ENCODE results near the gene WDTC1.
A peak's percentile ranks its signal among the peaks of the same experiment; 100 is the strongest.

WDTC1 gene

DNA sequence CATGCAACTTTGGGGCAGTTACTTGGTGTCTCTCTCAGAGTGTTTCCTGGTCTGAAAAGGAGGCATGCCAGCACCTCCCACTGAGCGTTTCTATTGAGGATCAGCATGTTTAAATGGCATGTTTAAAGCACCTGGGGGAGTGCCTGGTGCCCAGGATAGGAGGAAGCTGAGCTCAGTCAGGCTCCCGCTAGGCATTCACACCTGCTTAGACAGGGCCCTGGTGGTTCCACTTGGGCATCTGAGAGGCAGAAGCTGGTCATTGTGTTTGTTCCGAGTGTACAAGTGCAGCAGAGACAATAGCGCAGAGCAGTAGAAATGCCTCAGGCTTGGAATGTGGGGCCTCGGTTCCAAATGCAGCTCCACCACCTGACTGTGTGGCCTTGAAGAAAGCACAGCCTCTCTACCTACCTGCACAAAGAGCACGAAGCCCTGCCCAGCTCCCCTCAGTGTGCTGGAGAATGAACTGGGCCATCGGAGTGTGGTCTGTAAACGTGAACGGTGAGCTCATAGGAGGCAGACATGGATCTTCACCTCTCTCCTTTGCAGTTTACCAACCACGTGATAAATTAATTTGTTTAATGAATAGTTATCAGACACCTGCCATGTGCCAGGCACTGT is 67.3 kb downstream of the WDTC1 start:
- DNase-seq (ENCODE audit: low read depth in 2 of 2): no peak

DNA sequence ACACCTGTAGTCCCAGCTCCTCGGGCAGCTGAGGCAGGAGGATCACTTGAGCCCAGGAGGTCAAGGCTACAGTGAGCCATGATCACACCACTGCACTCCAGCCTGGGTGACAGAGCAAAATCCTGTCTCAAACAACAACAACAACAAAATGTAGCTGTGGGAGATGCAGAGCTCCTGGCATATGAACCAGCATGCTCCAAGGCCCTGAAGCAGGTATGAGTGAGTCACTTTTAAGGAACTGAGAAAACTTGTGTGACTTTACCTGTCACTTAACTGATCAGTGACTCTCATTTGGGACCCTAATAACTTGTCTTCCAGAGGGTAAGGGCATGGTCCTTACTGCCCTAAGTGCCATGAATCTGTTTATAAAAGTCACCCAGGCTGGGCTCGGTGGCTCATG is 68.2 kb downstream of the WDTC1 start:
- no peak for DNase-seq (ENCODE audit: low read depth in 2 of 2)

DNA sequence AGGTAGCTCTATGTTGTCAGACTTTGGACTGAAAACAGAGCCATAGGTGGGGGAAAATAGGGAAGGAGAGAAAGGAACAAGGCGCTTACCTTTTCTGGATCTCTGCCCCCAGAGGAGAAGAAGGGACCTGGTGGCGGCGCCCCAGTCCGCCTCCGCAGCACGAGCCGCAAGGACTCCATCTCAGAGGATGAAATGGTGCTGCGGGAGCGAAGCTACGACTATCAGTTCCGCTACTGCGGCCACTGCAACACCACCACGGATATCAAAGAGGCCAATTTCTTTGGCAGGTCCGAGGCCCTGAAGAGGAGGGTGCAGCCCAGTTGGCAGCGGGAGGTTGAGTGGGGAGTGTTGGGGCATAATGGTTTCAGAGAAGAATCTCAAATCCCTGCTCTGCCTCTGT is 69.1 kb downstream of the WDTC1 start:
- no peak for DNase-seq (ENCODE audit: low read depth in 2 of 2)

DNA sequence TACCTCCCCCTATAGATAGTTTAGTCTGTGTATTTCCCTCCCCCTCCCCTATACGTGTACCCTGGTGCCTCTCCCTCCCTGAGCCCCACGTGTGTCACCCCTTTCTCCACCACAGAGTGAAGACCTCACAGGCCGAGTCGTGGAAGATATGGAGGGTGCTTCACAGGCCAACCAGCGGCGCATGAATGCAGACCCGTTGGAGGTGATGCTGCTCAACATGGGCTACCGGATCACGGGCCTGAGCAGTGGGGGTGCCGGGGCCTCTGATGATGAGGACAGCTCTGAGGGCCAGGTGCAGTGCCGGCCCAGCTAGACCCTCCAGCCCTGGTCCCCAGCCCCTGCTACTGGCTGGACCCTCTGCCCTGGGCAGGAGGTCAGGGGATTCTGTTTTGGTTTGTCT is 71.6 kb downstream of the WDTC1 start:
- DNase-seq (ENCODE audit: low read depth in 2 of 2): no peak

DNA sequence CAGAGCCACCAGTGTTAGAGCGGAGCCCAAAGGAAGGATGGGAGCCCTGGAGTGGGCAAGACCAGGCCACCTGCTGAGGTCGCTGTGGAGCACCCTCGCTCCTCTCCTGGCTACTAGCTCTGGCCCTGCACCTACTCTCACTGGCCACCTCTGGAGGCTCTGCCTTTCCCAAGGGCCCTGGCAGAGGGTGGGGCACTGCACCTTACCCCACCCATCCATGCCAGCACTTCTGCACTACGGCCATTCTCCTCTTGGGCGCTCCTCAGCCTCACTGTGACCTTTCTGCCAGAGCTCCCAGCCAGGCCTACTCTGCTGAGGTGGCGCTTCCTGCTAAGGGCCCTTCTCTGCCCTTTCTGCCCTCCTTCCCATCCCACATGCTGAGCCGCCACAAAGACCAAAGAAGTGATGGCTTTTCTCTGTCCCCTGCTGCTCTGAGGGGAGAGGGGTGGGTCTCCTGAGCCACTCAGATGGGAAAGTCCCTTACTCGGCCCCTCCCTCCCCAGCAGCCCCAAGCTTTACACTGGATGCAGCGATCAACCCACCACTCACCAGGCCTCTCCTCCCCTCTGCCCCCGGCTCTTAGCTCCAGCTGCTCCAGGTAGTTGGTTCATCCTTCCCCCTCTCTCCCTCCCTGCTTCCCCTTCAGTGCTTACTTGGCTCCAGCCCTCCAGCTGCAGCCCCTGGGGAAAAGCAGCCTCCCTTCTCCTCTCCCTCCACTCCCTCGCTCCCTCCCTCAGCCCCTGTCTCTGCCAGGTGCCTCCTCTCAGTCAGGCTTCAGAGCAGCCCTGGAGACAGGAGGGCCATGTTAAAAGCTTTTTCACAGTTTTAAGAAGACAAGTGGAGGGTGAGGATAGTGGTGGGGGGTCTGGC is 72.7 kb downstream of the WDTC1 start:
- no peak for DNase-seq (ENCODE audit: low read depth in 2 of 2)

DNA sequence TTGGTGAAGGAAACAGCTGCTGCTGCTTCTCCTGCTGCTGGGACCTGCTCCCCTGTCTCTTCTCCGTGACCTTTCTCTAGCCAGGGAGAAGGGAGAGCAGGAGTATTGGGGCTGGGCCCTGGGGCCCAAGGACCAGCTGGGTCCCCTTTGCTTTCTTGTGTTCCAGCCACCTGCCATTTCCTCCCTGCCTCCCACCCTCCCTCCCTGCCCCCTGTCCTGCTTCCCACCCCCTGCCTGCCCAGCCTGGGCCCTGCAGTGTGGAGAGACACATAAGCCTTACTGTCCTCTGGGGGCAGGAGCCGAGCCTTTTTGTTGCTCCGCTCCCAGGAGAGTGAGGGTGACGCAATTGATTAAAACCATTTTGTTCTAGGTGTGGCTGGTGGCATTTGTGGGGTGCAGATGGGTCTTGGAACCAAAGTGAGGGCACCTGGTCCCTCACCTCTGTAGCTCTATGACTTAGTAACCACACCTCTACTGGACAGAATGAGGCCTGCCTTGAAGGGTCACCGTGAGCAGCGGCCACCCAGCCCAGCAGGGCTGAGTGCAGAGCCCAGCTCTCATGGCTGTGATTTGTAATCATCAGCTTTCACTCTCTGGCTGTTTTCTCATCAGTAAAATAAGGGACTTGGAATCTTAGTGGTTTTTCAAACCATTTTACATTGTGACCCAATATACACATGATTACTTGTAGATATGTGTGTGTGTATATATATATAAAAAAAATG is 73.6 kb downstream of the WDTC1 start:
- no peak for DNase-seq (ENCODE audit: low read depth in 2 of 2)

DNA sequence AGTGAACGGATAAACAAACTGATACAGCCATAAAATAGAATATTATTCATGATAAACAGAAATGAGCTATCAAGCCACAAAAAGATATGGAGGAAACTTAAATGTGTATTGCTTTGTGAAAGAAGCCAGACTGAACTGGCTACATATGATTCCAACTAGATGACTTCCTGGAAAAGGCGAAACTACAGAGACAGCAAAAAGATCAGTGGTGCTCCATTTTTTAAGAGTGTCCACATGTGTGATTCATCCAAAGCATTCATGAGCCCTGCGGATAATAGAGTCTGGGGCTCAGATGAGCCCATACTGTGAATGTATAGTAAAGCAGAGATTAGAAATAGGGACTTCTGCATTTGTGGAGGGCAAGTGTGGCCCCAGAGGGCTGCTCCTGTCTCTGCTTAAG is 79.7 kb downstream of the WDTC1 start:
- DNase-seq (ENCODE audit: low read depth in 2 of 2): no peak

DNA sequence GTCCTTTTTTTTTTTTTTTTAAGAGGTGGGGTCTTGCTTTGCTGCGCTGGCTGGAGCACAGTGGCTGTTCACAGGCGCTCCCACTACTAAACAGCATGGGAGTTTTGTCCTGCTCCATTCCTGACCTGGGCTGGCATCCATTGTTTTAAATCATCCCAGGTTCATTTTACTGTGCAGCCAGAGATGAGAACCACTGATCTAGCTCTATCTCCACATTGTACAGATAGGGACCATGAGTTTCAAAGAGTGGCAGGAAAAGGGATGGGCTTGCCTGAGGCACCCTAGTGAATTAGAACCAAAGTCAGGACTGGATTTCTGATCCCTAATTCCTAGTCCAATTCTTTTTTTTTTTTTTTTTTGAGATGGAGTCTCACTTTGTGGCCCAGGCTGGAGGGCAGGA is 80.3 kb downstream of the WDTC1 start:
- no peak for DNase-seq (ENCODE audit: low read depth in 2 of 2)

DNA sequence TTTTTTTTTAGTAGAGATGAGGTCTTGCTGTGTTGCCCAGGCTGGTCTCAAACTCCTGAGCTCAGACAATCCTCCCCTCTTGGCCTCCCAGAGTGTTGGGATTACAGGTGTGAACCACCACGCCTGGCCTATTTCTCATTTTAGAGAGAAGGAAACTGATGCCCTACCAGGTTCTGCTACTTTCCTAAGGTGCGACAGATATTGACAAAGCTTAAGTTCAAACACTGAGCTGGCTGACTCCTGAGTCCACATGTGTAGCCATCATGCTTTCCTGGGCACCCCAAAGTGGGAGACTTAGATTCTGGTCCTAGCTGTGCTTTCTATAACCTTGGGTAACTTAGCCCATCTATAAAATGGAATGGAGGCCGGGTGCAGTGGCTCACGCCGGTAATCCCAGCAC is 82.4 kb downstream of the WDTC1 start:
- DNase-seq (ENCODE audit: low read depth in 2 of 2): no peak

DNA sequence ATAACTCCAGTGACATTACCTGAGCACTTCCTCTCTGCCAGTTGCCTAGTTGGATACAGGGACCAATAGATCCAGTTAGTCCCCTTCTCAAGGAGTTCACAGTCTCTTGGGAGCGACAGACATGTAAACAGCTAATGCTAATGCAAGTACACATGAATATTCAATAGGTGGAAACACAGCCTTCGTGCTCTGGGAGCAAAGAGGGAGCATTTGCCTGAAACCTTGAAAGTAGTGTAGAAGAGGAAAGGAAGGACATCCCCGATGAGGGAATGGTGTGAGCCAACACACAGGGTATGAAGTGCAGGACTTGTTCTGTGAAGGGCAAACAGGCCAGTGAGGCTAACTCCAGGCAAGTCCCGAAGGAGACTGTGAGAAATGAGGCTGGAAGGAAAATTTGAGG is 83.7 kb downstream of the WDTC1 start:
- no peak for DNase-seq (ENCODE audit: low read depth in 2 of 2)

DNA sequence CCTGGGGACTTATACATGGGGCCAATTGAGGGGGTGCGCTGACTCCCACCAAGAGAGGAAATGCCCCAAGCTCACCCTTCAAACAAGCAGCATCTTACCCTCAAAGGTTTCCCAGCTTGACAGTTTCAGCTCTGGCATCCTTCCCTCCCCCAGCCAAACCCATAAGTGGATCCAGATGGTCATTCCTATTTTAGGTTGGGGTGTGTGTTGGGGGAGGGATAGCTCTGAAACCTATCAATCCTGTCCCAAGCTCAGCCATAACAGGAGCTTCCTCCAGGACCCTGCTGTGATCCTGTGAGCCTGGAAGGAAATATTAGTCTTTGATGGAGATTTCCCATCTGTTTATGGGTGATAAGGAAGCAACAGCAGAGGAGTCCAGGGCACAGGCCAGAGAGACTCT is 84.2 kb downstream of the WDTC1 start:
- peak; percentile 67 for DNase-seq (ENCODE audit: low read depth in 2 of 2)

DNA sequence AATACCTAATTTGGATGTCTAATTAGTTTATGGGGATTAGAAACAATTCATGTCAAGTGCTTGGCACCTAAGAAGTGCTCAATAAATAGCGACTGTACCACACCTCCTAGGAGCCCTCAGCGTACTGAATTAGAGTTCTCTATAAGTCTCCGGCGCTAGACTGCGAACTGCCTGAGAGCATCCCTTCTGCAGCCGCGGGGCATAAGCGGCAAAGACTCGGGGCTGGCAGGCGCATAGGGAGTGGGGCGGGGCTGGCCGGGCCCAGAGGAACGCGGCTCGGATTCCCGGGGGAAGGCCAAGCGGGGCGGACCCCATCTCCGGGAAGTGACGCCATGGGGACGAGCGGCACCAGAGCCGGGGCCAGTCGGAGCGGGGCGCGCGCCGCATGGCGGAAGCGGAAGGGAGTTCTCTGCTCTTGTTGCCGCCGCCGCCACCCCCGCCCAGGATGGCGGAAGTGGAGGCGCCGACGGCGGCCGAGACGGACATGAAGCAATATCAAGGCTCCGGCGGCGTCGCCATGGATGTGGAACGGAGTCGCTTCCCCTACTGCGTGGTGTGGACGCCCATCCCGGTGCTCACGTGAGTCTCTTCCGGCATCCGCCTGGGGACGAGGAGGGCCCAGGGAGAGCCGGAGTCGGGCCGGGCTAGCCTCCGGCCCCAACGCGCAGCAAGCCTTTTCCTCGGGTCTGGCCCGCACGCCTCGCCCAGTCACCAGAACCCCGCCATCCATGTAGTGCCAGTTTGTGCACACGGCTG is 87.6 kb downstream of the WDTC1 start, which contains the start of gene TMEM222:
TSS of gene TMEM222 (plus strand) at position 351 of the 756 bp plus-strand sequence. CDS start at position 386, 35 bp downstream.
- DNase-seq (ENCODE audit: low read depth in 2 of 2): peak; percentile 90 to 94

DNA sequence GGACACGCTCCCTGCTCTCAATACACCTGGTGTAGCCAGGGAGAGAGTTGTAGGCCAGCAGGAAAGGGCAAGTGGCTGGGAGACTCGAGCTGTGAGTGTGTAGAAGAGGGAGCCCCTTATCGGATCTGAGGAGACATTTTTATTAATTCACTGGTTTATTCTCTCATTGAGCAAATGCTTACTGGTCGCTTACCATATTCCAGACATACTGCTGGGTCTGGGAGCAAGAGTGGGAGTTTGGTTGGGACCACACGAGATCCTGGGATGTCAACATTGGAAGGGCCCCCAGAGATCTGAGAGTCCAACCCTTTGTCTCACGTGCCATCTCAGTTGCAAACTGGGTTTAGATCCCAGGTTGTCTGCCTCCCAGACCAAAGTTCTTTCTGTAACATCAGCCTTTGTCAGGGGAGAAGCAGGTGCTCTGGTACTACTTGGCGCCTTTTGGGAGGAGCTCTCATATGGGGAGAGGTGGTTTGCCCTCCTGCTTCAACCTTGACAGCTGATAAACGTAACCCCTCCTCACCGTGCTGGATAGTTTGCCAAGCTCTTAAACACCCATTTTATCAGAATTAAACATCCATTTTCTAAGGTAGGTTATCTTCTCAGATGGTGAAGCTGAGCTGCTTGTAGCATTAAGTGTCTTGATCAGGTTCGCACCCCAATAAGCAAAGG is 88.3 kb downstream of the WDTC1 start:
- no peak for DNase-seq (ENCODE audit: low read depth in 2 of 2)

DNA sequence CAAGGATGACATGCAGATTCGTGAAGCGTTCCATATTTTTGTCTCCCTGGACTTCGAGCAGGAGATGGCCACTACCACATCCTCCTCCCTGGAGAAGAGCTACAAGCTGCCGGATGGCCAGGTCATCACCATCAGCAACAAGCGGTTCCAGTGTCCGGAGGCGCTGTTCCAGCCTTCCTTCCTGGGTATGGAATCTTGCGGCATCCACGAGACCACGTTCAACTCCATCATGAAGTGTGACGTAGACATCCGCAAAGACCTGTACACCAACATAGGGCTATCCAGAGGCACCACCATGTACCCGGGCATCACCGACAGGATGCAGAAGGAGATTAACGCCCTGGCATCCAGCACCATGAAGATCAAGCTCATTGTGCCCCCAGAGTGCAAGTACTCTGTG is 90.9 kb downstream of the WDTC1 start:
- no peak for DNase-seq (ENCODE audit: low read depth in 2 of 2)

DNA sequence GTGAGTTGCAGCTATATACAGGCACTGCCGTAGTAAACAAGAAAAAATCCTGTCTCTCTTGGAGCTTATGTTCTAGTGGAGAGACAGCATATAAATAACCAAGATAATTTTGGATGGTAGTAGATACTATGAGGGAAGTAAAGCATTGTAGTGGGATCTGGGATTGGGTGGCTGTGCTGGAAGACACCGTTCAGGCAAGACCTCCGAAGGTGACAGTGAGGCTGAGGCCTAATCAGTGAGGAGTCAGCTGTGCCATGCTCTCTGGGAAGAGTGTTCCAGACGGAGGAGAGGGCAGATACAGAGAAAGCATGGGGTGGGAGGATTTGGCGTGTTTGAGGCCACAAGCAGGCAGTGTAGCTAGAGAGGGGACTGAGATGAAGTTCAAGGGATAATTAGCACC is 93.5 kb downstream of the WDTC1 start:
- DNase-seq (ENCODE audit: low read depth in 2 of 2): no peak

DNA sequence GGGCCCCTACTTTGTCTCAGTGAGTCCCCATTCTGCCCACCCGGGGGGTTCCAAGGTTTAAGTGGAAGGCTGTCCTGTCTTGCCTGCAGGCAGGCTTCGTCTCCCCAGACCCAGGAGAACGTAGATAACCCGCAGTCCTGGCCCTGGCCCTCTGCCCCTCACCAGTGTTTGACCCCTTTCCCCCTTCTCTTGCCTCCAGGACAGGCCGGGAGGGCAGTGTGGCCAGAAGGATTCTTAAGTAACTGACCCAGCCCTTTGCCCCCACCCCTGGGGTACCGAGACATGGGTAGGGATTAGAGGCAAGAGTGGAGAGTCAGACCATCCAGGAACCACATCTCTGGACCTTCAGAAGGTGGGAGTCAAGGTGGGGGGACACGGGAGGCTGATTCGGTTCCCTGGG is 96.4 kb downstream of the WDTC1 start:
- no peak for DNase-seq (ENCODE audit: low read depth in 2 of 2)

DNA sequence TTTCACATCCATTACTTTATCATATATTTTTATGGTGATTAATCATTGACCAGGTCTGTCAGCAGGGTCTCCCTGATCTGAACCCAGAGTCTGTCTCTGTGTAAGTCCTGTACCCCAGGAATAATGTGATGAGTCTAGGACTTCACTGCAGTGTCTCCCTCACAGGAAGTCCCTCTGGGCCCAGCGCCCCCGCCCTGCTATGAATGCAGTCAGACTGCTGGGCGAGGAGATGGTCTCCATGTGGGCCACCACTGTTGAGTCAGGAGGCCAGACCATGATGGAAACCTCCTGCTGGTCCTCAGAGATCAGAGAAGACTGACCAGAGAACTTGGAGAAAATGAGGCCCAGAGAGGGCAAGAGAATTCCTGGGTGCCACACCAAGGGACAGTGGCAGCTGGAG is 97.0 kb downstream of the WDTC1 start:
- DNase-seq (ENCODE audit: low read depth in 2 of 2): no peak

DNA sequence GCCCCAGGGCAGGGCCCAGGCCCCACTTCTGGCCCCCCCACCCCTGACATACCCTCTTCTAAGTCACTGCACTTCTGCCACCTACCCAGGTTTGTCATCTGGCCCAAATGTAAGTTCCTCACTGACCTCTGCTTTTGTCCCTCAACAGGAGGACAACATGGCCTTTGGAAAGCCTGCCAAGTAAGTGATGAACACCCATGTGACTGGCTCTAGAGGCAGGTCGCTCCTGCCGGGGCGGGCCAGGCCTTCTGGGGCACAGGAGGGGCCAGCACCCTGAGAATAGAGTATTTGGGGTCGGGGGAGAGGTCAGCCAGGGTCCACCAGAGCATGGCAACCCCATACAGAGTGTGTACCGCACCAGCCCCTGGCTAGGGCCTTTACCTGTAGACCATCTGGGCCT is 97.5 kb downstream of the WDTC1 start:
- DNase-seq (ENCODE audit: low read depth in 2 of 2): no peak

DNA sequence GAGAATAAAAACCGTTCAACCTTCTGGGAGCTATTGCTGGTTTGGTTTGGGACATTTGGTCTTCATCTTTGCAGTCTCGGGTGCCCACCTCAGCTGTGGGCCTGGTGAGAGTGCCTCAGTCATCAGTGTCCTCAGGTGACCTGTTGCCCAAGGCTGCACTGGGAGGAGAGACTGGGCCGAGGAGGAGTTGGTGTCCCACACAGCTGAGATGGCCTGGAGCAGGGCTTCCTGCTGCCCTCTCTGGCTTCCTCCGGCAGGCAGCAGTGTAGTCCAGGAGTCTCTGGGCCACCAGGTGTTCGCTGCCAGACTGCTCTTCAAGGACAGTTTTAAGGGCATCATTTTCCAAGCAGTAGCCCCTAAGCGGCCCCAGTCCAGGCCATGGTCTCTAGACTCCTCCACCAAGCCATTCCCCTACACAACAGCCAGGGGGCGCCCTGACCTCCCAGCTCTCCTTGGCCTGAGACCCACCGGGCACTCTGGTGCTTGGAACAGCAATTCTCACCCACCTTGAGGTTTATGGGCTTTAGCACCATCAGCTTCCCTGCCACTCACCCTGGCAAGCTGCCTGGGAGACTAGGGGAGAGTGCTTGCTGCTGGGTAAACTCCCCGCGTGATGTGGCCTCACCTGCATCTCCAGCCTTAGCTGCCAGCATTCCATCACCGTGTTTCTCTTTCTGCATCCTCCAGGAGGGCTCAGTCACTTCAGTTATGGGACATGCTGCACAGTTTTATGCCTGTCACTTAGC is 98.3 kb downstream of the WDTC1 start:
- DNase-seq (ENCODE audit: low read depth in 2 of 2): no peak

DNA sequence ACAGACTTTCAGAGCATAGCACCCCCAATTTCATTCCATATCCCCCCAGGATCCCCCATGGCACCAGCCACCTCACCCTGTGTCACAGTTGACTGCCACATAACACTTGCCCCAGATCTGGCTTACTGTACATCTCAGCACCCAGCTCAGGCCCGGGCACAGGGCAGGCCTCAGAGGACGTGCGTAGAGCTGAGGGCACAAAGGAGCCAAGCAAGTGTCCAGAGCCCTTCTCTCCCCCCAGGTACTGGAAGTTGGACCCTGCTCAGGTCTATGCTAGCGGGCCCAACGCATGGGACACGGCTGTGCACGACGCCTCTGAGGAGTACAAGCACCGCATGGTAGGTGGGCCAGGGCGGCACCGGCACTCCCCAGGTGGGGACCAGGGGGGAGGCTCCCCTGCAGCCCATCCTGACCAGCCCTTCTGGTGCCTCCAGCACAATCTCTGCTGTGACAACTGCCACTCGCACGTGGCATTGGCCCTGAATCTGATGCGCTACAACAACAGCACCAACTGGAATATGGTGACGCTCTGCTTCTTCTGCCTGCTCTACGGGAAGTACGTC is 99.4 kb downstream of the WDTC1 start:
- no peak for DNase-seq (ENCODE audit: low read depth in 2 of 2)
